Measurements from ENCODE around the gene RBMS3.

RBMS3 gene

DNA sequence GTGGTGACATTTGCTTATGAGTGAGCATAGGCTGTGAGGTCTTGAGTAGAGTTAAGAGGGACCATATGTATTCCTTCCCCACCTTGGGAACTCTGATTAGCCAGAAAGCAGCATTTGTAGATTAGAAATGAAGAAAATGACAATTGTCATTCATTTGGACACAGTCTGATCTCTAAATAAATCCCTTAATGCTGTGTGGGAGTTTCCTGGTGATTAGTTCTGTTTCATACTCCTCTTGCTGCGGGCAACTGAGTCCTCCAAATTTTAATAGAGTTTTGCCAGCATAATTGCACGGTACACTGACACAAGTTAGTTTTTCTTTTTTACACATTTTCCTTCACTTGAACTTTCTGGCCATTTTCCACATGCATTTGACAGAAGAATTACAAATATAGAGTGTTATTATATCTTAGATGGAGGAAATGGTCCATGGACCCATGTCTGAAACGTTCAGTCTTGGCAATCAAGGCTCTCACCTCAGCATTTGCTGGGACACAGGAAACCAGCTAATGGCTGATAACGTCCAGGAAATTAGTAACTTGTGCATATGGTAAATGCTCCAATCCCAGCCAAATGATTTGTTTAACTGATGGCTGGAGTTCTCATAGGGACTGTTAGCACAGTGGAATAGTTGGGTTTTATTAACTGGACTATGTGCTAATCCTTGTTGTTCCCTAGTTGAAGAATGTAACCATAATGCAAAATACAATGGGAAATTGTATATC lies 321.2 kb downstream of the RBMS3 start:
- no peaks in the 10 kb centered on the region for H3K4me1 Mint-ChIP-seq
- H3K27ac Mint-ChIP-seq, result no peak overlapping the region
- DNase-seq (ENCODE audit: low spot score in 2 of 2) (no peak), ATAC-seq (no peak)
- no peak overlapping the region for H3K4me3 Mint-ChIP-seq
- no peaks in the 10 kb centered on the region for H3K36me3 Mint-ChIP-seq
- H3K9me3 Mint-ChIP-seq, result peaks cover 7% of the 10 kb centered on the region

DNA sequence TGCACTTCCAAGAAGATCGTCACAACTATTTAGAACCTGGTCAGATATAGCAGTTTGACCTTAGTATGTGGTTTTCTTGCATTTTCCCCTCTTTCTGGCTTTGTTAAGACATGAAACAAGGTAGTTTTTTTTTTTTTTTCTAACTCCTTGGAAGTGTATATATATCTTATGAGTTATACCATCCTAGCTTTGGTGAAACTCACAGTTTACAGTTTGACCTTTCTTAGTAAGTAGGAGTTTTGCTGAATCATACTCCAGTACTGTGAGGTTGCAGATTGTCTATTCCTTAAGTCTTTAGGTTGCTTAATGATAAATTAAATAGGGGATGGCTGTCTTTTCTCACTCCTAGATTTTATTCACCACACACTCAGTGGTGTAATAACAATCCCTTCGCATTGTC lies 325.0 kb downstream of the RBMS3 start:
- Mint-ChIP-seq H3K9me3 (peaks cover 4% of the 10 kb centered on the region), H3K36me3 (no peaks in the 10 kb centered on the region), H3K4me3 (no peak overlapping the region), H3K4me1 (no peaks in the 10 kb centered on the region), H3K27ac (no peak overlapping the region)
- no peak for ATAC-seq
- DNase-seq (ENCODE audit: low spot score in 2 of 2), result no peak

DNA sequence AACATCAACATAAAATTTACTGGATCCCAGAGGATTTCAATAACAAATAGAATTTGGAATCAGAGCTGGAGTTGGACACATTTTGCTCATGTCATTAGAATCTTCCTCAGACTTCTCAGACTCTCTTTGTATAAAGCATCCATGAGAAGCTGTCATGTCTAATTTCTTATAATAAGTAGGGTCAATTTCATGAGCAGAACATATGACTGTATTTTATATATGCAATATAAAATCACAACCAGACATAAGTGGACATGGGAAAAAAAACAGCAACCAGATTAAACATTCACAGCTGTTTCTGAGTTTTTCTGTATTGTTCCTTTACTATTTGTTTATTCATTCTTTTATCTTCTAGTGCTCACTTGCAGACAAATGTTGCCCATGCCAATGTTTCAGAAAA lies 325.5 kb downstream of the RBMS3 start:
- Mint-ChIP-seq H3K36me3 (no peaks in the 10 kb centered on the region), H3K9me3 (peaks cover 4% of the 10 kb centered on the region), H3K4me1 (no peaks in the 10 kb centered on the region), H3K4me3 (no peak overlapping the region), H3K27ac (no peak overlapping the region)
- DNase-seq (ENCODE audit: low spot score in 2 of 2) (no peak), ATAC-seq (no peak)

DNA sequence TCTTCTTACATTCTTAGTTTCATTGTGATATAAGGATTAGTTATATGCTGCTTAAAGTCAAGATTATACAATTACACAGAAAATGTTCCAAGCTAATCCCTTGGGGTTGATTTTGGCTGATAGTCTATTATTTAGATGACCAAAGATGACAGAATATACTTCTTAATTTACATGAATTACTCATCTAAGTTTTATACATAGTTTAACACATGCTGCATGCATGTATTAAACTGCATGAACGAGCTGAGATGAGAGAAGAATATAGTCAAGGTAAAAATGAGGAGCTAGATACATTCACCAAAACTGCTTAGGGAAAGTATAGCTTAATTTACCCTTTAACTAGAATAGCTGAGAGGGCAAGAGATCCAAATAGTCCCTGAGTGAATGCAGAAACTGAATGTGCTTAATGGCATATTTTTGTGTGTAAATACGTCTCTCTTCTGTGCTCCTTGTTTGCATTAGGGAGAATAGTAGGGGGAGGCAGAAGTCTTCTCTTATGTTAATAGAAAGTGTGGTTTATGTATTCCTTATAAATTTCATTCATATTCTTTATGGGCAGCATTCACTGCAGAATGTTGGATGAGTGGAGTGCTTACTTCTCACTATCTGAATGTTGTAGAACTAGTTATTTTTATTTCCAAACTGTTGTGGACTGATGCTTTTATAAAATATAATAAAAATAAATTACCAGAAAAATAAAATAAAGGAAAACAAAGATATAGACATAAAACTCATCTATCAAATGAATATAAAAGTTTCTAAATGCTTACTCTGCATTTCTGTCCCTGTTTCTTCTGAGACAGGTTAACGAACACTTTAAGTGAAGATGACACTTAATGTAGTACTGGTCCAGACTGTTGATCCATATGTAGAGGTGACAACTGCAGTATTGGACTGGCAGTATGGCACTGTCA lies 327.8 kb downstream of the RBMS3 start:
- Mint-ChIP-seq H3K4me1 (no peaks in the 10 kb centered on the region), H3K4me3 (no peak overlapping the region), H3K36me3 (no peaks in the 10 kb centered on the region), H3K27ac (no peak overlapping the region), H3K9me3 (peaks cover 4% of the 10 kb centered on the region)
- DNase-seq (ENCODE audit: low spot score in 2 of 2) (no peak), ATAC-seq (no peak)

DNA sequence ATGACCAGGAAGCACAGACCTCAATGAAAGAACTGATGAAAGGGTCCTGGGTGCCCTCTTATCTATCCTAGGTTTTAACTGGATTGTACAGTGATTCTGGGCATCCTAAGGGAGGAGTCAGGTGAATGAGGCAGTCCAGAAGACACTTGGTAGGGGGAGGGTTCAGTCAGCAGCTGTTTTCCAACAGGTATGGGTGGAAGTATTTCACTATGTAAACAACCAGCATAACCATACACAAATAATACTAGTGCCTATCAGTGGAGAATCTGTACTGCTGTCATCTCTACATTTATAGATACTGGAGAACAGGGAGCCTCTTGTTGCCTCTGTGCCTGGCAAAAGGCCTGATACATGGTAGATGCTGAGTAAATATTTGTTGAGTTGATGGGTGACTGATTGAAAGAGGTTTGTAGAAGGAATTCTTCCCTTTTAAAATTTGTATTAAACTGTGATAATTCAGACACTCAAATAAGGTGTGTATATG lies 328.5 kb downstream of the RBMS3 start:
- Mint-ChIP-seq H3K36me3 (no peaks in the 10 kb centered on the region), H3K4me3 (no peak overlapping the region), H3K9me3 (peaks cover 4% of the 10 kb centered on the region), H3K4me1 (no peaks in the 10 kb centered on the region), H3K27ac (no peak overlapping the region)
- DNase-seq (ENCODE audit: low spot score in 2 of 2) (no peak), ATAC-seq (no peak)

DNA sequence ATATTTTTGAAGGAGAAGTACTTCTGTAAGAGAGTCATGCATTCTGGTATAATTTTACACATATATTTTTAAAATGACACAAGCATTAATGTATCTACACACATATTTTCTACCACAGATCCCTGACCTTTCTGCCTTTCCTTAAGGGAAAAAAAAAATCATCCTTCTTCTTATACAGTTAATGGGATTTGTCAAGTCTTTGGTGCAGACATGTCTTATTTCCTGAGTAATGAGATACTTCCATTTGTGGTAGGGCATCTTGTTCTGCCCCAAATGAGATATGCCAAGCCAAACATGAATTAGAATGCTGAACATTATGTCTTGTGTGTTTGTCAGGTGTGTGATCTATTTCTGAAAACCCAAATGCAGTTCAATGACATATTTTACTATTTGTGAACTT lies 329.9 kb downstream of the RBMS3 start:
- H3K36me3 Mint-ChIP-seq, result no peaks in the 10 kb centered on the region
- no peak overlapping the region for H3K27ac Mint-ChIP-seq
- ATAC-seq (no peak), DNase-seq (ENCODE audit: low spot score in 2 of 2) (no peak)
- no peak overlapping the region for H3K4me3 Mint-ChIP-seq
- no peaks in the 10 kb centered on the region for H3K9me3 Mint-ChIP-seq
- H3K4me1 Mint-ChIP-seq, result no peaks in the 10 kb centered on the region

DNA sequence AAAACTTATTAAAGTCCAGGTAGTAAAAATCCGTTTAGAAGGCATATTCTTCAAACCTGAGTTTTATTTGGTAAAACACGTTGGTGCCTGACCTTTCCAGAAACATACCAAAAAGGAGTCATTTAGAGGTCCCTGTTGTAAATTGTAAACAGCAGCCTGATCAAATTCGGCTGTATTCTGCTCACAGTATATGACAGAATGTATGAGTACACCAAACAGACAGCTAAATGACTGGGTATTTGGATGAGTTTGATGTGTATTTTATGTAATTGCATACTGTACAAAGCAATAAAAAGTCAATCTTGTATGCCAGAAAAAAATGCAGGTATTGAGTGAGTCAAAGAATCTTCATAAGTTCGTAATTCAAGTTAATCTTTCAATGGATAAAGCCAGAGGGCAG lies 330.4 kb downstream of the RBMS3 start:
- Mint-ChIP-seq H3K27ac (no peak overlapping the region), H3K9me3 (no peaks in the 10 kb centered on the region), H3K4me1 (no peaks in the 10 kb centered on the region), H3K36me3 (no peaks in the 10 kb centered on the region), H3K4me3 (no peak overlapping the region)
- DNase-seq (ENCODE audit: low spot score in 2 of 2), result no peak
- ATAC-seq, result no peak

DNA sequence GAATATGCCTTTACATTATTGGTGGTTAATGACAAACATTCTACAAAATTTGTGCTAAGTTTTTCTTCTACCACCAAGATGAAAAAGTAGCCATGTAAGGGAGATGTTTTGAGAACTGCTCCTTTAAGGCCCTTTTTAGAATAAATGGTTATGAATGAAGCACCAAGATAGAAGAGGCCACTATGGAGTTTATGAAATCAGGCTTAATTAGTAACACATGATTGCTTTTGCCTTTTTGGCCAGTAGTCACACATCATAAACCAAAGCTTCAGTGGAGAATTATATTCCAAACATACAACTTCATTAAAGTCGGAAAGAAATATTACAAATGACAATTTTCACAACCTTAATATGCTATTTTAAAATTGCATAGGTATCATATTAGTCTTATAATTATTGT lies 331.7 kb downstream of the RBMS3 start:
- H3K4me1 Mint-ChIP-seq, result no peaks in the 10 kb centered on the region
- no peak for DNase-seq (ENCODE audit: low spot score in 2 of 2)
- H3K4me3 Mint-ChIP-seq, result no peak overlapping the region
- no peak overlapping the region for H3K27ac Mint-ChIP-seq
- H3K9me3 Mint-ChIP-seq, result peaks cover 2% of the 10 kb centered on the region
- no peaks in the 10 kb centered on the region for H3K36me3 Mint-ChIP-seq
- ATAC-seq, result no peak

DNA sequence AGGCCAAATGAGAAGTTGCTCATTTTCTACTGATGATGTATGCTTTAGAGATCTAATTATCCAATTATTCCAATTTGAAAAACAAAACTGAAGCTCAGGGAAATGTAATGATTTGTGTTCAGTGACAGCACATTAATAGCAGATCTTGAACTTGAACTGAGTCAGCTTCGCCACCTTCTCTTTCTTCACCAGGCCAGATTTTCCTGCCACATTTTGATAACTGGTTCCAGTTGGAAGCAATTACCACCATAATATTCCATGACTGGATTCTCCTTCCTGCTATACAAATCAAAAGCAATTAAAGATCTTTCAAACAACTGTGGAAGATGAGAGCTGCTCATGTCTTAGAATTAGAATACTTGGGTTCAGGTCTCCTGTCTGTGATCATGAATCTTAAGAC lies 334.1 kb downstream of the RBMS3 start:
- no peaks in the 10 kb centered on the region for H3K36me3 Mint-ChIP-seq

DNA sequence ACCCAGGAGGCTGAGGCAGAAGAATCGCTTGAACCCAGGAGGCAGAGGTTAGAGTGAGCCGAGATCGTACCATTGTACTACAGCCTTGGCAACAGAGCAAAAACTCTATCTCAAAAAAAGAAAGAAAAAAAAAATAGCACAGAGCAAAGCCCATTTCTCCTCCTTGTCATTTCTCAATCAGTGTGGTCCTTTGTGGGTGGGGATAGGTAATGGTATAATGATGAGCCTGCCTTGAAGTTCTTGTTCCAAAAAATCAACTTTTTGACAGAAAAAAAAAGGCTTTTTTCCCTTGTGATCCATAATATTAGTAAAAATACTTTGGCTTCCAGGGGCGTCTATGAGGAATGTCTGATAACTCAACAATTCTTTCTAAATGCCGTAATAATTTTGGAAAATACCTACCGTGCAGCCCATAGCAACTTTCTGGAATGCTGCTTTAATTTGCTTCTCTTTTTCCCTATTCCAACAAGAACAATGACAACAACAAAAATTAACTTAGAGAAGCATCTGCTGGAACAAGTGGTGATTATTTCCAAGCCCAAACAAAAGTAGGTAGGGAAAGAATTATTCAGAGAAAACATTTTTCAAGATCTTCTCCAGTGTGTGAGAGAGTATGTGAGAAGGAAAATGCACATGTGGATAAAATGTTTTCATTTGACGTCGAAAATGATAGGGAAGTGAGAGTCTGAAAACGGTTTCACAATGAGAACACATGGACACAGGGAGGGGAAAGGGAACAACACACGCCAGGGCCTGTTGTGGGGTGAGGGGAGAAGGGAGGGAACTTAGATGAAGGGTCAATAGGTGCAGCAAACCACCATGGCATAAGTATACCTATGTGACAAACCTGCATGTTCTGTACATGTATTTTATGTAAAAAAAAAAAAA lies 337.8 kb downstream of the RBMS3 start:
- H3K4me1 Mint-ChIP-seq, result no peaks in the 10 kb centered on the region
- ATAC-seq (no peak), DNase-seq (ENCODE audit: low spot score in 2 of 2) (no peak)
- H3K4me3 Mint-ChIP-seq, result no peak overlapping the region
- no peaks in the 10 kb centered on the region for H3K36me3 Mint-ChIP-seq
- H3K27ac Mint-ChIP-seq, result no peak overlapping the region
- peaks cover 5% of the 10 kb centered on the region for H3K9me3 Mint-ChIP-seq

More for the DNA sequence above, 334.1 kb downstream of the RBMS3 start:
- Mint-ChIP-seq H3K4me3 (no peak overlapping the region), H3K4me1 (no peaks in the 10 kb centered on the region), H3K9me3 (peaks cover 5% of the 10 kb centered on the region), H3K27ac (no peak overlapping the region)
- ATAC-seq (no peak), DNase-seq (ENCODE audit: low spot score in 2 of 2) (no peak)

DNA sequence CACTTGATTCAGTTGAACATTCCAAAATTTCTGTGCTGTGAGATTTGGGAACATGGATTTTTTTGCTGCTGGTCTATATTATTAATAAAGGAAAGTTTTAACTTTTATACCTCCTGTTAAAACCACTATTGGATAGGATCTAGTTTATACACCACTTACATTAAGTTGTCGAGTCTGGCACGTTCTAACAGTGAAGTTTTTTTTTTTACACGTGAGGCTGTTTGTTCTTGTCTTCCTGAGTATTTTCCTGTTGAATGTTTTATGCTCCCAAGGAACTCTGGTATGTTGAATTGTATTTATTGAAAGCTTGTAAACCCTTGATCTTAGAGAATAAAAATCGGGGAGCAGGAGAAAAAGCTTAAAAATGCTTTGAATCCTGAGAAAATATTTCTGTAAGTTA lies 338.8 kb downstream of the RBMS3 start:
- H3K9me3 Mint-ChIP-seq, result peaks cover 5% of the 10 kb centered on the region
- H3K4me3 Mint-ChIP-seq, result no peak overlapping the region
- H3K36me3 Mint-ChIP-seq, result no peaks in the 10 kb centered on the region
- no peaks in the 10 kb centered on the region for H3K4me1 Mint-ChIP-seq
- DNase-seq (ENCODE audit: low spot score in 2 of 2) (no peak), ATAC-seq (no peak)
- H3K27ac Mint-ChIP-seq, result no peak overlapping the region

DNA sequence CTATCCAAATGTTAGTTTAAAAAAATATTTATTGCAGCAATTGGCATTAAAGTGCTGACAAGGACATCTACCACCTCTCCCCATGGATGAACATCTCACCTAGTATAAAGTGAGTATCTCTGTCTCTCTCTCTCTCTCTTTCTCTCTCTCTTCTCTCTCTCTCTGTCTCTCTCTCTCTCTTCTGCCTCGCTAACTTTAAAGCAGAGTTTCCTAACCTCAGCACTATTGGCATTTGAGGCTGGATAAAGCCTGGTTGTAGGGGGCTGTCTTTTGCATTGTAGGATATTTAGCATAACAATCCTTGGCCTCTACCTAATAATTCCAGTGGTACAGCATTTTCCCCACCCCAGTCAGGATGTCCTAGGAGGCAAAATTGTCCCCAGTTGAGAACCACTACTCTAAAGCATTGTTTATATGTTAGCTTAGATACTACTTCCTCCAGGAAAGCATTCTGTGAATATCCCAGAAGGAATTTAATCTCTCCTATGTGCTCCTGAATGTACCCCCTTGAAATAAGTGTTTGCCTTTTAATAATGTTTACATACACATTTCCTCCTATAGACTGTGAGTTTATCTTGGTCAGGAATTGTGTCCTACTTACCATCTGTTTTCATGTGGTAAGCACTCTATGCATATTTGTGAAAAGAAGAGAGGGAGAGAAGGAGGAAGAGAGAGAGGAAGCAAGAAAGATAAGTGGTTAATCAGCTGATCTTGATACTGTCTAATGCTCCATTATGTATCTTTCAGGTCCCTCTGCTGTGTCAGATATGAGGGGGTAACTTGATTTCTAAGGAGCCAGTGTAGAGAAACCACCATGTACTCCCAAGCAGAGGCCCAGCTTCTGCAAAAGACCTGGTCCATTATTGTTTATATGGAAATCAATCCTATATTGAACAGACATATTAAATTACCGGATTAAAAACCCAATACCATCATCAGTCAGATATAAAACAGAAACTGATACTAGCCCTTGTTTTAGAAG lies 346.6 kb downstream of the RBMS3 start:
- ATAC-seq (no peak), DNase-seq (ENCODE audit: low spot score in 2 of 2) (no peak)
- Mint-ChIP-seq H3K27ac (no peak overlapping the region), H3K36me3 (no peaks in the 10 kb centered on the region), H3K9me3 (peaks cover 4% of the 10 kb centered on the region), H3K4me1 (no peaks in the 10 kb centered on the region), H3K4me3 (no peak overlapping the region)

DNA sequence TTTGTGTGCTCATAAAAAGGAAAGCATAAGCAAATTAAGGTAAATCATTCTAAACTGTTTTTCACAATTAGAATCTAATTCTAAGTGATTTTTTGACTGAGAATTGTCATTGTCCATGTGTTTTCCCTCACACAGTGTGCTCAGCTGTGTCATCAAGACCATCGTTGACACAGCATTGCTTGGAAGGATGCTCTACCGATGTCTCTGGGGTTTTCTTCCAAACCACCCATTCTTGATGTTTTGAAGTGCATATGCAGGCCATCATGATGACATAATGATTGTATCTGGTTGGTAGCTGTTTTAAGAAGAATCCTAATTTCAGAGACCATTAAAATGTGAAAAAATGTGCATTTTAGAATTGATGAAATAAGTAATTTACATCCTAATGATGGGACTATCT lies 347.9 kb downstream of the RBMS3 start:
- Mint-ChIP-seq H3K36me3 (no peaks in the 10 kb centered on the region), H3K4me3 (no peak overlapping the region), H3K27ac (no peak overlapping the region), H3K4me1 (no peaks in the 10 kb centered on the region), H3K9me3 (peaks cover 4% of the 10 kb centered on the region)
- ATAC-seq (no peak), DNase-seq (ENCODE audit: low spot score in 2 of 2) (no peak)

DNA sequence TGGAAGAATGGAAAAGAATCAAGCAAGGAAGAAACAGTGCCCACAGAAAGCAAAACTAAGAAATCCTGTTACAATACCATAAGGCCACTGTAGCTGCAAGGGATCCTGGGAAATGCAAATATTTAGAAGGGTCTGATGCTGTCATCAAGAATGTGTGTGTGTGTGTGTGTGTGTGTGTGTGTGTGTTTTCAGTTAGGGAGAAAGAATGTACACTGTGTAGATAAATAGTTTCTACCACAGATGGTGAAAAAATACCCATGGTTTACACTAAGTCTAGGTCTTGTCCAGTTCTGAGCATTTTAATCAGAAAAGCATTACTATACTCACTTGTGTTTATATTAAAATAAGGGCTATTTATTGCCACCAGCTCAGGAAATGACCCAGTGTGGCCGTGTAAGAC lies 355.0 kb downstream of the RBMS3 start:
- ATAC-seq (no peak), DNase-seq (ENCODE audit: low spot score in 2 of 2) (no peak)
- no peaks in the 10 kb centered on the region for H3K36me3 Mint-ChIP-seq
- no peaks in the 10 kb centered on the region for H3K4me1 Mint-ChIP-seq
- H3K4me3 Mint-ChIP-seq, result no peak overlapping the region
- peaks cover 7% of the 10 kb centered on the region for H3K9me3 Mint-ChIP-seq
- H3K27ac Mint-ChIP-seq, result no peak overlapping the region
